DMS 273 (cell line): ENCODE data around the gene AQP12A.

Source experiments
- DNase-seq: peaks from one replicate; lab custom pipeline; 2025; ENCODE audit not compliant: unreplicated experiment; lab: John Stamatoyannopoulos, UW

The AQP12A gene

DNA sequence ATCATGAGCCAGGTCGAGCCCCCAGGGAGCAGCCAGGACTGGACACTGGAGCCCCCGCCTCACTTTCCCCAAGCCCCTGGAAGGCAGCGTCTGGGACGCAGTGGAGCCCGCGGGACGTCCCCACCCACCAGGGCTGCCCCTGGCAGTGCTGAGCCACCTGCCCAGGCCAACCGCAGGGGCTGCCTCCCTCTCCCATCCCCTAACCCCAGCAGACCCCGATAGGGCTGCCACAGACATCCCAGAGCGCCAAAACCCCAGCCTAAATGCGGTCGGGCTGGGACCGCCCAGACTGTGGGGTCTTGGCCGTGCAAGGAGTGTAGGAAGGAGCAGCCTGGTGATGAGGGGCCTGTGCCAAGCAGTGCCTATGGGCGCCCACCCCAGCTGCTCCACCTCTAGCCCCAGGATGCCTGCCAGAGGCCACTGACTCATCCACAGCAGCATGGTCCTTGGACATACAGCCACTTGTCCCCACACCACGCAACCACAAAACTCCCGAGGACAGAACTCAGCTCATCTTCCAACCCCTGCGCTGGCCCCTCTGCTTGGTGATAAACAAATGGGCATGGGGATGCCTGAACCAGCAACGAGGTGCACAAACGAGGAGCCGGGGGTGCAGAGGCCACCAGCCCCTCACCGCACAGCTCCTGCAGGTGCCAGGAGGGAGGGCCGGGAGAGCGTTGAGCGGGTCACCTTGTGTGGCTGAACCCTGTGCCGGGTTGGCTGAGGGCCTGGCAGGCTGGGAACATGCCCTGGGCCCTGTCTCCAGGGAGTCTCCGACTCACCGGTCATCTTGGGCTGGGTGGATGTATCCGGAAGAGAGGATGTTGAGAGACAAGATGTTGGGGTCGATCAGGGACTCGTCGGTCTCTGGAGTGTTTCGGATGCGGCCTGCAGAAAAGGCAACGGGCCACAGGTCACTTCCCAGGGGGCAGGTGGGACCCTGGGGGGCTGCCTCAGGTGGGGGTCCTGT lies 44.9 kb downstream of the AQP12A start:
- no peak for DNase-seq

DNA sequence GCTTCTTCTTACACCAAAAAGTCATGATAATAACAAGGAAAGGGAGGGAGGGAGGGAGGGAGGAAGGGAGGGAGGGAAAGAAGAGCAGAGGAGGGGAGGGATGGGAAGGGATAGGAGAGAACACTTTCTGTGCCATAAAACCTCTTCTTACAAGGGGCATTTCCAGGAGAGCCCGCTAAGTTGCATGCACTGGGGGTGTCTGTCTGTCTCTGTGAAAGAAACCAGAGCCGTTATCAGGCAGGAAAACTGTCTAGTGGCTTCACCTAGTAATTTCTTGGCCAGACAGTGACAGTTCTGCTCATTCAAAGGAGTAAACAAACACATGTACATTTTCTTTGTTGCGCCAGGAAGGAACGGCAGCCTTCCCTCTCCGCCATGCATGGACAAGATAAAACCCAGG lies 45.8 kb downstream of the AQP12A start:
- no peak for DNase-seq

DNA sequence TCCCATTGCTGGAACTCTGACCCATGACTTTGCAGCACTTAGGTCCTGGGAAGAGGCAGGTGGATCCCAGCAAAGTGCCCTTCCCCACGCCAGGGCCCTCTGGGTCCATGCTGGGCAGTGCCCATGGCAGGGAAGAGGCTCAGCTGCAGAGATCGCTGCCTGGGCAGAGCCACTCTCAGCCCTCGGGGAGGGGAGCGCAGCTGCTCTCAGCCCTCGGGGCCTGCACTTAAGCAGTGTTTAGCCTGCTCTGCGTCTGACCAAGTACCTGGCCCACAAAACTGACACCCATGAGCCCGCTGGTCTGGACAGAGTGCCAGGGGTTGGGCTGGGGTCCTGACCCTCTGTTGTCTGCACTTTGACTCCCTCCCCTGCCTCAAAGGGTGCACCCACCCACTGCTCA lies 46.3 kb downstream of the AQP12A start:
- no peak for DNase-seq

DNA sequence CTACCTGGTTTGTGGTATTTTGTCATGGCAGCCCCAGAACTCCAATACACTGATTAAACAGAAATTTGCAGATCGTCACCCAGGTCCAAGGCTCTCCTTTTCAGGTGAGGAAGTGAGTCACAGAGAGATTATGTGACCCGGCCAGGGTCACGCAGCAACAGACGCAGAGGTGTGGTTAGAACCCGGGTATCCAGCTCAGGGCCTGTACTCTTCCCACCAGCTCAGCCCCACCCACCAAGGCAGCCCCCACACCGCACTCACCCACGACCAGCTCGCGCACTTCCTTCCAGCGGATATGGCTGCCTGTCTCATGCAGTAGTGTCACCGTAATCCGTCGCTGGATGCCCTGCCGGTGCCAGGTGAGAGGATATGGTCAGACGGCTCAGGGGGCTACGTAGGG lies 48.1 kb downstream of the AQP12A start:
- DNase-seq: no peak

DNA sequence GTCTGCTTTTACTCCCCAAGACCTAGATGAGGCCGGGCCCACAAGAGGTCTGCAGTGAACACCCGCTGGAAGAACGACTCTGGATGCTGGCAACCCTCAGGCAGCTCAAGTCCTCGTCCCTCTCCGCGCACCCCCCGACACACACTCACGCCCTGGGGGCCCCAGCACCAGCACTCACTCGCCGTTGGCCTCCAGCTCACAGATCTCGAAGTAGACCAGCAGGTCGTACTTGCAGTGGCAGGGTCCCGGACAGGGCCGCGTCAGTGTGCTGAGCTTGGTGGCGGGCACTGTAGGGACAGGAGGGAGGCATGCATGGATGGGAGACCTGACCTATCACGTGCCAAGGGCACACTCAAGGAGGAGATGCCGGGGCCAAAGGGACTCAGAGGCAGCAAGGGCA lies 49.4 kb downstream of the AQP12A start:
- no peak for DNase-seq

DNA sequence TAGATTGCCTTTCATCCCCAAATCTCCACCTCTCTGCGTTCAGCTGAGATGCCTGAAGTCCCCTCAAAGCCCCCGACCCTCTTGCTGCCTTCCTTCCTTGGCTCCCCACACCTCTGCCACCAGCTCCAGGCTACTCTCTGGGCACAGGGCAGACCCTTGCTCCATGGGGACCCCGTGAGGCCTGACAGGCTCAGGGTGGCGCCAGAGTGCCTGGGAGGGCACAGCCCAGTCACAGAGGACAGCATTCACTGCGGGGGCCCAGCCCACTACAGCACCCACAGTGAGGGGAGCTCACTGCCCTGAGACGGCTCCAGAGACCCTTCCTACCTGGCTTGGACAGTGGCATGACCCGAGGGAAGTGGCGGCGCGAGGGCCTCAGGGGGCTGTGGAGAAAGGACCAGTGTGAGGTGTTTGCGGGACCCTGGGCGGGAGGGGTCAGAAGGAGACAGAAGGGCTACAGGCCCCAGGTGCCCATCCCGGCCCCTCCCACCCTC lies 51.0 kb downstream of the AQP12A start:
- DNase-seq: no peak

DNA sequence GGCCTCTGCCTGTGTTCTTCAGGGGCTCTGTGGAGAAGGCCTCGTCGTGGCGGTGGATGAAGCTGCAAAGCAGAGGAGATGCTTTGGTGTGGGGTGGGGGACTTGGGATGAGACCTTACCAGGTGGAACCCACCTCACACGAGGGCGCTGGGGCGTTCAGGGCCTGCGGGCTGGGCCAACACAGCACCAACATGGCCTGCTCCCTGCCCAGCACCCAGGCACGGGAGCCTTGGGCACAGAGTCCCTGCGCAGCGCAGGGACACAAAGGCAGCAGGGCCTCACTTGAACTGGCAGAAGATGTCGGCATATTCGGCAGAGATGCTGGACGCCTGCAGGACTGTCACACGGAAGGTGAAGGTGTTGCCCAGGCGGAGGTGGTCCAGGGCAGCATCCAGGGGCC lies 53.8 kb downstream of the AQP12A start:
- no peak for DNase-seq

DNA sequence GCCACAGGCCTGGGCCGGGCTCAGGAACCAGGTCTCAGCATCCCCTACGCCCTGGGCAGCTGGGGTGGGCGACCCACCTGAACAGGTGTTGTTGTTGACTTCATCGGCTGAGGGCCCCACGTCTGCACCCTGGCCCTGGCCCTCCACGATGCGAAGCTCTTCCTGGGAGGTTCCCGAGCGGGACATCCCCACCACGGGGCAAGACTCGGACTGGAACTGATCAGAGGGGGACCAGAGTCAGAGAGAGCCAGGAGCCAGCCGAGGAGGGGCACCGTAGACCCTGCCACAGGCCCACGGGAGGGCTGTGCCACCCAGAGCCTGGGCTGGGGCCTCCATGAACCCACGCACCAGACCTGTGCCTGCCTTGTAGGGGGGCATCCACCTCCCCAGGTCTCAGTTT lies 54.3 kb downstream of the AQP12A start:
- DNase-seq: no peak

DNA sequence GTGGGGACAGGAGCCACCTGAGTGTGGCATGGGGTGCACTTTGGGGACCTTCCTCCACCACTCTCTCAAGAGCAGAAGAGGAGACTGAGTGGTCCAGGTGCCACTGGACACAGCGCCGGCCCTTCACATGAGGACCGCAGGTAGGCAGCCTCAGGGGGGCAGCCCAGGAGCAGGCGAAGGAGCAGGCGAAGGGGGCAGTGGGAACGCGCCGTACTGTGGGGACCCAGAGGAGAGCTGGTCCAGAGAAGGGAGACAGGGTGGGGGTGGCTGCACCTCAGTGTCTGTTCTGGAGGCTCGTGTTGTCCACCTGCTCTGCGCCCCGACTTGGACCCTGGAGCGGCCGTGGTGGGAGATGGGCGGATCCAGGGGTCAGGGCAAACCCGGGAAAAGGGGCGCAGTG lies 55.0 kb downstream of the AQP12A start:
- no peak for DNase-seq

DNA sequence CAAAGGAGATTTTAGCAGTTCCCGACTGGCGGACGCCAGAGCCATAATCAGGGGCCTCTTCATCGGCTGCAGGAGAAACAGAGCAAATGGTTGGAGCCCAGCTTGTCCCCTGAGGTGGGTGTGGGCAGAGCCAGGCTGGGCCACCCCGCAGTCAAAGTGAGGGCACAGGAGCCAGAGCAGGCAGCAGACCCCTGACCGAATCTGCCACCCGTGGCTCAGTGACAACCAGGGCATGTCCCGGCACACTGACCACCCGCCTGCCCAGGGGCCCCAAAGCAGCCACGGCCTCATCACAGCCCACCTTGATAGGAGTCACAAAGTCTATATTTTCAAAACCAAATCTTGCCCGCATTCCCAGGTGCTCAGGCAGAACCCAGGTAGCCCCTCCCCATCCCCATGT lies 55.6 kb downstream of the AQP12A start:
- DNase-seq: no peak
